Retina (tissue), 1 donor: Measurements from ENCODE around the gene OTUD6A.
"Not testable (repeated sequence)": the region's sequence is repeated elsewhere in the genome, so short reads cannot be mapped to it uniquely, and the experiment has no call there.

Experiments used
- DNase-seq: peaks from one replicate; pipeline ENCODE4 v3.0.0-alpha.2; 2016

The OTUD6A gene

DNA sequence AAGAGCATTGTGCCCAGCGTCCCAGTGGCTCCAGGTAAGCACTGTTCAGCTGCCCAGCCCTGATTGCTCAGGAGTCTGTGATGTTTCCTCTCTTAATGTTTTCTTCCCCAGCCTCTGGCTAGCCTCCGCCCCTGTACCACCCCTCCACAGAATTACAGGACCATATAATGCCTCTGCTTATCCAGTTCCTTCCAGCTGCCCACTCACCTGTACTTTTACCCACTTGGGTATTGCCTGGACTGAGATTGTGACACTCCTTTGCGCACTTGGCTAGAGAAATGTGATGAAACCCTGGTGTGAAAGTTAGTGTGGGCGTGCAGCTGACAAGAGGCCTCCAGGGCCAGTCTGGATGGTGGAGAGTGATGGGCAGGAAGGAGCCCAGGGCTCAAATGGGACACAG is 12.3 kb upstream of the OTUD6A start, which contains the start of gene AWAT2:
AWAT2 (minus strand) TSS at position 14 of the 400 bp plus-strand sequence; CDS start at position 8, 6 bp downstream.
- no peak for DNase-seq

DNA sequence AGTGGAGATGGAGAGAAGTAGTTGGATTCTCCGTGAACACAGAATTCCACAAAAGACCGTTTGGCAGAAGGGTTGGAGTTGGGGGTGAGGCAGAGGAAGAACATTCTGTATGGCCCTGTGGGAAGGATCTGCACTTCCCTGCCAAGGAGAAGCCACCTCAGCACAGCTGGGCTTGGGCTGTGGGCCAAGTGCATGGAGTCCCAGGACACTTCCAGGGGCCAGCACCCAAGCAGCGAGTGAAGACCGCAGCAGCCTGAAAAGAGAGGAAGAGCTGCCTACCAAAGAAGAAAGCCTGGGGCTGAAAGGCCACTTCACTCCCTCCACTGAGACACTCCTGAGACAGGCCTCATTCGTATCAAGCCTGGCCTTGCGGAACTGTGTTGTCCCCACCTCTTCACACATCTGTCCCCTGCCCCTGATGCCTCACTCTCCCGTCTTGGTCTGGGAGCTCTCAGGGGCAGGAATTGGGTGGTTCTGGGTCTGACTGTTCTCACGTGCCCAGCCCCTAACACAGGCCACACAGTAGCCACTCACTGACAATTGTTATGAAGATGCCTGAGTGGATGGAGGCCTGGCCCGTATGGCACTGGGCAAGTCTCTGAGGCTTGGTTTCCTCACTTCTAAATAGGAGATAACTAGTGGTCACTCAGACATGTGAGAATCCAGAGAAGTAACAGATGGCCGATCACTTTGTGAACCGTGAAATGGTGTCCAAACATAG is 9.2 kb upstream of the OTUD6A start:
- no peak for DNase-seq

DNA sequence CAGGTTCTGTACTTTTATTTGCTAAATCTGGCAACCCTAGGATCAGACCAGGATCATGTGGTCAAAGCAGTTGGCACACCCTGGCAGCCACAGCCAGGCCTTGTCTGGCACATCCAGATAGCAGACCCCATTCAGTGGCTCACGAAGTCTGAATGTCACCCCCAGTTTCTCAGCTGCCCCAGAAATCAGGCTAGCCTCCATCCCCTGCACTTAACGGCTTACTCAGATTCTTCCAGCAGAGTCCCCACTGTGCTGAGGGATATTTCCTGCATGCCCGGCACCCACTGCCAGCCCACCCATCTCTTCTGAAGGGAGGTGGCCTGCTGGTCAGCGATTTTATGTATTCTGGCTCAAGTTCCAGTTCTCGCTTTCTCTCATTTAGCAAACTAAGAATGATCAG is 7.9 kb upstream of the OTUD6A start:
- no peak for DNase-seq

DNA sequence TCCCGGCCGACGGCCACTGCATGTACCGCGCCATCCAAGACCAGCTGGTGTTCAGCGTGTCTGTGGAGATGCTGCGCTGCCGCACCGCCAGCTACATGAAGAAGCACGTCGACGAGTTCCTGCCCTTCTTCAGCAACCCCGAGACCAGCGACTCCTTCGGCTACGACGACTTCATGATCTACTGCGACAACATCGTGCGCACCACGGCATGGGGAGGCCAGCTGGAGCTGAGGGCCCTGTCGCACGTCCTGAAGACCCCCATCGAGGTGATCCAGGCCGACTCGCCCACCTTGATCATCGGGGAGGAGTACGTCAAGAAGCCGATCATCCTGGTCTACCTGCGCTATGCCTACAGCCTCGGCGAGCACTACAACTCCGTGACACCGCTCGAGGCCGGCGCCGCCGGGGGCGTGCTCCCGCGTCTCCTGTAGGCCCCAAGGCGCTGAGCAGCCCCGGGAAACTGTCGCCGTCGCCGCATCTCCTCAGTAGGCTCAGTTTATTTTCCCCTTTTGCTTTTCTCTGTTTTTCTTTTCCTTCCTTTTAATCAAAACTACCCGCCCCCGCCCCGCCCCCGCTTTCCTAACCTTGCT is 799 bp downstream of the OTUD6A start:
- no peak for DNase-seq

DNA sequence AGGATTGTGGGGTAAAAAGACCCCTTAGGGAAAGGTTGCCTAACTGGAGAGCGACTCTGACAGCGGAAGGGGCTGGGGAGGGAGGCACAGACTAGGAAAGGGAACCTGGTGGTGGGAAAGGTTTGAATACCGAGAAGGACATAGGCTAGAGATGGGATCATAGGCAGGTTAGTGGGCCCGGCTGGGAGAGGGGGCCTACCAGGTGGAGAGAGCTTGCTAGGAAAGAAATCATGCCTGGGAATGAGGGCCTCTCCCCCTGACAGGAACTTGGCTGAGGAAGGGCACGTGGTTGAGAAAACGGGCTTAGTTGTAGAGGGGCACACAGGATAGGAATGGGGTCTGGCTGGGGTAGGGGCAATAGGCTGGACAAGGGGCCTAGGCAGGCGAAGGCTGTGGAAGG is 4.4 kb downstream of the OTUD6A start:
- DNase-seq: no peak

DNA sequence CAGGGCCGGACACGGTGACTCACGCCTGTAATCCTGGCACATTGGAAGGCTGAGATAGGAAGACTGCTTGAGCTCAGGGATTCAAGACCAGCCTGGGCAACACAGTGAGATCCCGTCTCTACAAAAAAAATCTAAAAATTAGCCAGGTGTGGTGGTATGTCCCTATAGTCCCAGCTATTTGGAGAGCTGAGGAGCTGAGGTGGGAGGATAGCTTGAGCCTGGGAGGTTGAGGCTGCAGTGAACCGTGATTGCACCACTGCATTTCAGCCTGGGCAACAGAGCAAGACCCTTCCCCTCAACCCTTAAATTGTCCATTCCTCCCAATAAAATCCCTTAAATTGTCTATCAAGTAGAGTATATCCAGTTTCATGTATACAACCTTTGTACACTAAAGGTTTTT is 17.0 kb downstream of the OTUD6A start:
- no peak for DNase-seq

DNA sequence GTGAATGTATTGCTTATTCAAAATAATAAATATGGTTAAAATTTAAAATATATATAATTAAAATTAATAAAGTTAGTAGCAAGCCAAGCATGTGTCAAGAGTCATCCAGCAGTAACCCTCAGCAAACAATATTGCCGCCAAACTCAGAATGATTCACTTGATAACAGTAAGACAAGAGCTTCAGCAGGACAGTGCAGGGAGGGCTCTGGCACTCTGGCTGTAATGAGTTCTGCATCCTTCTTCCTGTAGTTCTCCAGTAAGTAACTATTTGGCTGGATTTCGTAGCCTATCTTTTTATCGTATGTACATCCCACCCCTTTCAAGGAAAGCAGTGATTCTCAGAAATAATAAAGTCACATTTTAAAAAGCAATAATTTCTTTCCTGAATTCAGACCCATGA is 17.6 kb downstream of the OTUD6A start:
- no peak for DNase-seq

DNA sequence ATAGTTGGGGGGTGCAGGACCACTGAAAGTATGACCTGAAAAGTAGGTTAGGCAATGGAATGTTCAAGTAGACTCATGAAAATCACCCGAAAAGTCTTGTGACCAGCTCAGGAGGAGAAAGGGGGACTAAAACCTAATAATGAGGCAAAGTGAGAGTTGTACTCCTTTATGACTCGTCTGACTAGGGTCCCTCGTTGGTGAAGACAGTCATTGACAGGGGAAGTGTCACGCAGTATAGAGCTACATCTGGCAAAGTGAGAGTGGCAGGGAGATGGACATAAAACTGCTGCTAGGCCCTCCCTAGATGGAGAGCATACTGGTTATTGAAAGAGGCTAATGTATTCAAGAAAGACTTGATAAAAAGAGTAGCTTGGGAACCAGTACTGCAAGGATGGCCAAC is 20.5 kb downstream of the OTUD6A start:
- no peak for DNase-seq

DNA sequence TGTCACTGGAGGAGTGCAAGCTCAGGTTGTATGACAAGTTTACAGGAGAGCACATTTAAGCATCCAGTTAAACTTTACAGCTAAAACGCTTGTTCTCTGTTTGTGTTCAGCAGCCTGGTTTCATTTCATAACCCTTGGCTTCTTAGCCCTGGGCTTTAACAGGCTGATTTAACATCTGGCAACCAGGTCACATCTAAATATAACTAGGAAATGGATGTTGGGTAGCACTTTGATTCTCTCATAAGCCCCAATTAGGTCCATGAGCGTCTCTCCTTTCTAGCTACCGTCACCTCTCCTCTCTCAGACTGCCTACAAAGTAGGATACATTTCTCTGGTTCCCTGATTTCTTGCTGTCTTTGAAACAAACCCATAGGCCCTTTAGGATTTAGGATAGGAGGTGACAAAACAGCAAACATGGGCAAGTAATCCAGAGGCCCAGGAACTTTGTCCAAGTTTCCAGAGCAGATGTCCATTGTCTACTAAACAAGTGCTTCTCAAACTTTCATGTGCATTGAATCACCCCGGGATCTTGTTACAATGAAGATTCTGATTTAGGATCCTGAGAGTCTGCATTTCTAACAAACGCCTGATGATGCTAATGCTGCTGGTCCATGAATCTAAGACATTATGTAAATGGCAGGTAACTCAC is 22.5 kb downstream of the OTUD6A start:
- no peak for DNase-seq

DNA sequence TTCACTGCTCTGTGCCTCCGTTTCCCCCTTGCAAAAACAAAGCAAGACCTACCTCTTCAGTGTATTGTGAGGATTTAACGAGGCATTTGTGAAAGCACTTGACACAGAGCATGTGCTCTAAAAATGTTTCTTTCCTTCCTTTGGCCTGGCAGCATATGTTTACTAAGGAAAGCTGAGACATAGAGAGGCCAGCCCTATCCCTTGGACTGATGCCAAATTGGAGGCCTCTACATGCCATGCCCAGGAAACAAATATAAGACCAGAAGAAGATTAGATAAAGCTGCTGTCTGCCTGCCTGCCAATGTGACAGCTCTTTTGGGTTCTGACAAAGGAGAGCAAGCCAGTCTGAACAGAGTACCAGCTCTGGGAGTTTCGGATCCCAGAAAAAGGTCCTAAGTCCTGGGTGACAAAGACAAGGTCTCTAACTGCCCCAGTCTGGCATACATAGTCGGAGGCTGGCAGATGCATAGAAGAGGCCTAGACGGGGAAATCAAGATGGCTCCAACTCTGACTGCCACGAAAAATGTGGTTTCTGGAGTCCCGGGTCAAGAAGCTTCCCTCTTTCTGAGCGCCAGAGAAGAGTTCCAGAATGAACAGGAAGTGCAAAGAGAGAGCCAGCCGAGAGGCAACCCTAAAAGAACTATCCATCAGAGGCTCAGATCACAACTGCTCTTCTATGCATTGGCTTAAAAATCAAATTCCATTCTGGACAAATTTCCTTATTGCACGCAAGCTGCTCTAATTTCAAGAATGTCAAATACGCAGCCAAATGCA is 25.8 kb downstream of the OTUD6A start:
- DNase-seq: no peak

DNA sequence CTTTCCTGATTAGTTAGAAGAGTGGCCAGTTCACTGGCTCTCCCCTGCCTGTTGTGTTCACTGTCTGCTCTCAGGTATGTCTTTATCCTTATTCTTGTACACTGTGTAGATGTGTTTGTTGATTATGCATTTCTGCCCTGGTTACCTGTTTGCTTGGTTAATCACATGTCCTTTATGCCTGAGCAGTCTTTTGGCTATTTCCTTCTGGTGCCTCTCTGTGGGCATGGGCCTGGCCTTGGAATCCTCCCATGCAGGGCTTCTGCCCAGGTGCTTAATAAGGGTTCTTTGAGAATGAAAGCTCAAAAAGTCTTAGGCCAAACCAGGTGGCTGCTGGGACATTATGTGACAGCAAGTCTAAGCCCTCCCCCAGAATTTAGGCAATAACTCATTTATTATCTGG is 26.5 kb downstream of the OTUD6A start:
- DNase-seq: no peak

DNA sequence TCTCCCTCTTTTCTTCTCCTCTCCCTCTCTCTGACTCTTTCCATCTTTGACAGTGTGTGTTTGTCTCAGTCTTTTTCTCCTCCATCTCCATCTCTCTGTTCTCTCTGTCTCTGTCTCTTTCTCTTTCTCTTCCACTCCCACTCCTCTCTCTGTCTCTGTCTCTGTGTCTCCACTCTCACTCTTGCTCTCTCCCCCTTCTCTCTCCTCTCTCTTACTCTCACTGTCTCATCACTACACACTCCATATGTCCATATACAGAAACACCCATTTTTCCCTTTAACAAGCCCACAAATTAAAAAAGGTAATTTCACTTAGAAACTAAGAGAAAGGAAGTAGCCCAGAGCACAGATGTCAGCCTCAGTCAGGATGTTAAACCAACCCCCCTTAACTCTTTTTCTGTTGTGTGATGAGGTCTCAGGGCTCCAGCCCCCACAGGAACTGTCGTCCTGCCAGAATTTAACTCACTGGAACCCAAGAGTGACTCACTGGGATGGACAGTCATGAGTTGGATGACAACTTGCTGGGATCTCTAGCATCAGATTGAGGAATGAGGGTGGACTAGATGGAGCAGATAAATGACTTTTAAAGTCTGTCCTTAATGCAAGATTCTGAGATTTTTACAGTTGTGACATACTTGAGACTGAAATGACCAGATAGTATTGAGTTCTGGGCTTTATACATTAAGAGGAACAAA is 27.5 kb downstream of the OTUD6A start:
- DNase-seq: no peak

DNA sequence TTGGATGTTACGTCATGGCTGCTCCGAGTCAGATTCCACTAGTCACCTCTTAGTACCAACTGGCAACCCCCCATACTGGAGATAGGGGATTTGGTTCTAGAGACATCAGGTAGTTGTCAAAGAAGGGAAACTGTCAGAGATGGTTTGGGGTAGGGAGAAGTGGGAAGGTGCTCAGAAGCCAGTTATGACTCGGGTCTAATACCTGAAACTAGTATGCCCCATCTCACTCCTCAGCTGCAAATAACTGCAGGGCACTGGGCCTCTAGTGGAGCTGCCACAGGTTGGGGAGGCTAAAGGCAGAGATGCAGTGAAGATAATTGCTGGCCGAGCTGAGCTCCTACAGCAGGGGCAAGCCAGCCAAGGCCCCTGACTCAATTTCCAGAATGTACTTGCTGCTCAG is 30.0 kb downstream of the OTUD6A start:
- no peak for DNase-seq

DNA sequence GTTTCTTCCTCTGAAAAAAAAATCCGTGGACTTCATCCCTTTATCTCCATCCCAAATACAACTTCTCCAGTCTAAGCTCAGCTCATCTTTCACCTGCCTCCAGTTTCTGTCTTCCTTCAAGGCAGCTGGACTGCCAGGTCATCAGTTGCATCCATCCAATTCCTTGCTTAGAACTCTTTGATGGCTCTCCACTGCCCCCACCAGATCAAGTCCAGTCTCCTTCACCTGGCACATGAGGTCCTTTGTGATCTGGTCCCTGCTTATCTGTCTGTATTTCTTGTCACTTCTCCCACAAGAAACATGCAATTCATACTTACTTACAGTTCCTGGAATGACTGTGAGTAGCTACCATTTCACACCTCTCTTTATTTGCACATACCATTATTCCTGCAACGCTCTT is 33.8 kb downstream of the OTUD6A start:
- no peak for DNase-seq

DNA sequence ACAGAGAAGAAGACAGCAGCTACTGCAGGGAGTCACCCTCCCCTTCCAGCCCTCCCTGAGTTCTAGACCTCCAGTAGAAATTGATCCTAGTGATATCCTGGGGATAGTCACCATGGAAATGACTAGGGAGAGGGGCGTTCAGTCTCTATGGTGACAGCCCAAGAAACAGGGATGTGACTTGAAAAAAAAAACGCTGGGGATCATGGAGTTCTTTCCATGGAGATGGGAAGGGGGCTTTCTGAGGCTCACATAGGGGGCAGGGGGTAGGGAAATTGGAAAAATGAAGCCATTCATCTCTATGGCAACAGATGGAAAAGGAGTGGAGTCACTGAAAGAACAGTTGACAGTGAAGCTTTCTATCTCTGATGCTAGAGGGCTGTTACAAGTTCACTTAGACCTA is 43.0 kb downstream of the OTUD6A start:
- no peak for DNase-seq

DNA sequence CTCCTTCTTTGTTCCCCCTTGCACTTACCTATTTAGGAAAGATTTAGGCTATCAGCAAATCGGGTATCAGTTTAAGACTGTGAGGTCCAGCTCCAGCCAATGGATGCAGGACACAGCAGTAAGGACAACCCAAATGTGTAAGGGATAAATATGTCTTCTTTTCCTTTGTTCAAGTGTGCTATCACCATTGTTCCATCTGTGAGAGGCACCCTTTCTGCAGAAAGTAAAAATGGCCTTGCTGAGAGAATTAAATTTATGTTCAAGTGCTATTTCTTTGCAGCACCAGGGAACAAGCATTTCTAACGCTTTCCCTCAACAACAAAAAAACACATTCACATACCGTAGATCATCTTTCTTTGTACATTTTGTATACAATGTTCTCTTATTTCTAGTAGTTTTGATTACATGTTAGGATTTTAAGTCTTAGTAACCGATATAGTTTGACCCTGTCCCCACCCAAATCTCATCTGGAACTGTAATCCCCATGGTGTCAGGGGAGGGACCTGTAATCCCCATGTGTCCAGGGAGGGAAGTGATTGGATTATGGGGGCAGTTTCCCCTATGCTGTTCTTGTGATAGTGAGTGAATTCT is 49.3 kb downstream of the OTUD6A start:
- DNase-seq: not testable (repeated sequence)
